IPS-NIHi7 (cell line): ENCODE measurements around the gene RAB11B.
"Not testable (repeated sequence)": the region's sequence is repeated elsewhere in the genome, so short reads cannot be mapped to it uniquely, and the experiment has no call there.

Experiments
- DNase-seq: peaks from one replicate; pipeline ENCODE4 v3.0.0; 2012; ENCODE audit warnings: mixed read lengths; ENCODE audit errors: extremely low spot score

The RAB11B gene

GRCh38 chr19:8389891-8390616 is at the start of gene RAB11B:
Gene RAB11B, plus strand, starts transcription at chr19:8390360. Its CDS starts 57 bp downstream, at chr19:8390417.
- peak; percentile 99 for DNase-seq

- not testable (repeated sequence) for DNase-seq
Observed at GRCh38 chr19:8341504-8341903, 48.7 kb upstream of the RAB11B start.

DNA sequence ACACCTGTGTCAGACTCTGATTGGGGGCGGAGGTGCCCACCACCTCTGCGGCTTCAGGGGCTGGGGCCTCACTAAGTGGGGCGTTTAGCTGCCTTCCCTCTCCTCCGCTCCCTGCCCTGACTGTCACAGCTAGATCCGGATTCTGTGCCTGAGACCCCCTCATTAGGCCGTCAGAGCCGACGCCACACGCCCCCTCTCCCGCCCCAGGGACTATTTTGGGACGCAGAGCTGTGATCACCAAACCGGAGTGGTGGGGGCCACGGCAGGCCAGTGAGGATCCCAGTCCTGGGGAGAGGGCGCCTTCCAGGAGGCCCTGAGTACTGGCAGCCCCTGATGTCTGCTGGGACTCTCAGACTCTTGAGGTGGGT is 47.9 kb upstream of the RAB11B start:
- DNase-seq: no peak

GRCh38 chr19:8342684-8343482 is 47.3 kb upstream of the RAB11B start, which contains the start of gene KANK3:
Gene KANK3, minus strand, starts transcription at chr19:8343262. Its CDS starts 5,434 bp downstream, at chr19:8337828.
- DNase-seq: peak; percentile 98

DNA sequence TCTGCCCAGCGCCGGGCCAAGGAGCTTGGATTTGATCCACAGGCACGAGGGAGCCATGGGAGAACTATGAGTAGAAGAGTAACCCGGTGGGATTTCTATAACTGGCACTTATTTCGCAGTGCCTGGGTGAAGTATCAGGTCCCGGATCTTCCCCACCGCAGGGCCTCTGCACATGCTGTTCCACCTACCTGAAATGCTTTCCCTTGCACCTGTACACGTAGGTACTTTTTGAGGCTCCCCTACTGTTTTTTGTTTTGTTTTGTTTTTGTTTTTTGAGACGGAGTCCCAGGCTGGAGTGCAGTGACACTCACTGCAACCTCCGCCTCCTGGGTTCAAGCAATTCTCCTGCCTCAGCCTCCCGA is 46.7 kb upstream of the RAB11B start:
- DNase-seq: no peak

- not testable (repeated sequence) for DNase-seq
Observed at GRCh38 chr19:8349629-8350372, 40.4 kb upstream of the RAB11B start.

DNA sequence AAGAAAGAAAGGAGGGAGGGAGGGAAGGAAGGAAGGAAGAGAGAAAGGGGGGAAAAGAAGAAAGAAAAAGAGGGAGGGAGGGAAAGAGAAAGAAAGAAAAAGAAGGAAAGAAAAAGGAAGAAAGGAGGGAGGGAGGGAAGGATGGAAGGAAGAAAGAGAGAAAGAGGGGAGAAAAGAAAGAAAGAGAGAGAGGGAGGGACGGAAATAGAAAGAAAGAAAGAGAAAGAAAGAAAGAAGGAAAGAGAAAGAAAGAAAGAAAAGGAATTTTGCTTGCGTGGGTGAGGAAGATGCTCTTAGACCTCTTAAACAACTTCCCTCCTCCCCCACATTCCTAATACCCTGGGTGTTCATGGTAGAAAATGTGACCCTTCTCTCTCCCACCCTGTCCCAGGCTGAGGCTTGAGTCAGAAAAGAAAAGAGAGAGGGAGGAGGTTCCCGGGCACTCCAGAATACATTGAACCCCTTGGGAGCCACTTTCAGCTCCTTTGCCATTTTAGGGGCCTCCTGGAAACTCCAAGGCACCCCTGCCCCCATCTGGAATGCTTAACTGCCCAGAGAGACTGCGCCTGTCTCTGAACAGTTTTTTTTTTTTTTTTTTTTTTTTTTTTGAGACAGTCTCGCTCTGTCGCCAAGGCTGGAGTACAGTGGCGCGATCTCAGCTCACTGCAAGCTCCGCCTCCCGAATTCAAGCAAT is 37.9 kb upstream of the RAB11B start:
- DNase-seq: no peak

- DNase-seq: not testable (repeated sequence)
Observed at GRCh38 chr19:8352845-8353244, 37.3 kb upstream of the RAB11B start.

GRCh38 chr19:8355631-8356402 is 34.3 kb upstream of the RAB11B start:
- no peak for DNase-seq

DNA sequence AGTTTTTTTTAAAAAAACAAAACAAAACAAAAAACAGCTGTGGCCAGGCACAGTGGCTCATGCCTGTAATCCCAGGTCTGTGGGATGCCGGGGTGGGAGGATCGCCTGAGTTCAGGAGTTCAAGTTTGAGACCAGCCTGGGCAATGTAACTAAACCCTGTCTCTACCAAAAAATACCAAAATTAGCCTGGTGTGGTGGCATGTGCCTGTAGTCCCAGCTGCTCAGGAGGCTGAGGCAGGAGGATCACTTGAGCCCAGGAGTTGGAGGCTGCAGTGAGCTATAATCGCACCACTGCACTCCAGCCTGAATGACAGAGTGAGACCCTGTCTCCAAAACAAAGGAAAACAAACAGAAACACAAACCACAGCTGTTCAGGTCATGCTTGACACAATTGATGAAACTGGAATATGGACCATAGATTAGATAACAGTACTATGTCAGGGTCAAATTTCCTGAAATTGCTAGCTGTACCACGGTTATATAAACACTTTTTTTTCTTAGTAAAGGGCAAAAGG is 33.1 kb upstream of the RAB11B start:
- no peak for DNase-seq

- DNase-seq: no peak
Observed at GRCh38 chr19:8358948-8359347, 31.2 kb upstream of the RAB11B start.

GRCh38 chr19:8360196-8360595 is 30.0 kb upstream of the RAB11B start:
- DNase-seq: no peak

- no peak for DNase-seq
Observed at GRCh38 chr19:8361921-8362793, 28.0 kb upstream of the RAB11B start.

- DNase-seq: peak; percentile 84
Observed at GRCh38 chr19:8363803-8364771, 26.1 kb upstream of the RAB11B start, which contains the start of gene ANGPTL4. Gene ANGPTL4, plus strand, starts transcription at chr19:8364155. Its CDS starts 167 bp downstream, at chr19:8364322.

- peak; percentile 8 for DNase-seq
Observed at GRCh38 chr19:8366121-8366581, 24.0 kb upstream of the RAB11B start.

DNA sequence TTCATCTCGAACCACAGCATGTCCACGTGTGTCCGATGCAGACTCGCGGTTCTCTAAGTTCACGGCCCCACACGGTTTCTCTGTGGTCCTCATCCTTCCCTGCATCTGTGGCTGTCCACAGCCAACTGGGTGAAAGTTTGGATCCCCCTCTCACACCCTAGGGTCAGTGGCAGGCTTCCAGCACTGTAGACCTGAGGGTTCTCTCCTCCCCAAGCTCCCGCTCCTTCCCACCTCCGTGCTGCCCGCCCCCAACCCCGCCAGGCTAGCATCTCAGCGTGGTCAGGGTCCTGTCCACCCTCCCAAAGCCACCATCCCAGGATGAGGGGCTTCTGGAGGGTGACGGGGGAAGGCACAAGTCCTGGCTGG is 23.2 kb upstream of the RAB11B start:
- DNase-seq: no peak

DNA sequence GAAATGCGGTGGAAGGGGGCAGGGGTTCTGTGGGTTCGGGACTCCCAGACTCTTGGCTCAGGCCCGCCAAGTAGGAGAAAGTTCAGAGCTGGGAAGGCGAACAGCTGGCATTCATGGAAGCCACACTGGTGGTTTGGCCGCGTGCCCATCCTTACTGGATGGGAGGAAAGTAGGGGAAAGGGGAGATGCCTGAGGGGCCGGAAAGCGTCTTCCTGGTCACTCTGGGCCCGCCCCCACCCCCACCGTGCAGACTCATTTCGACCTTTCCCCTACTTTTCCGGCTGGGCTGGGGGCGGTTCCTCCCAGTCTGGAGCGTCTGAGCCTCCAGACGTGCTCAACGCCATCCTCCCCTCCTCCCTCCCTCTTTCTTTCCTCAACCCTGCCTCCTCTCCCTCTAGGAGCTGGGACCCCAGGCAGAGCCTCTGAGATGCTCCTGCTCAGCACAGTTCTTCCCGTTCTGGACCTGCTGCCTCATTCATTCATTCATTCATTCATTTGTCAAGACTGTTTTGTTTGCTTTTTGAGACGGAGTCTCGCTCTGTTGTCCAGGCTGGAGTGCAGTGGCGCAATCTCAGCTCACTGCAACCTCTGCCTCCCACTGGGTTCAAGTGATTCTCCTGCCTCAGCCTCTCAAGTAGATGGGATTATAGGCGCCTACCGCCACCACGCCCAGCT is 22.7 kb upstream of the RAB11B start:
- DNase-seq: peak; percentile 87
